Panc1 (cell line): ENCODE data around the gene PITX1. TPM values are rescaled to one million over a fixed set of nuclear protein-coding genes. Genes with fewer than 3 reads are reported as not detected.

Experiments used
- ATAC-seq: fragments of 200-7000 bp; cut with Tn5 transposase; 2 replicates; pipeline ENCODE4 v1.9.1; 2020; ENCODE audit warnings: mild to moderate bottlenecking, moderate library complexity
- BruUV-seq: library from RNA; stranded (reverse); fragments of 400-500 nt; replicated peaks from 2 replicates; lab custom pipeline; 2021; lab: Mats Ljungman, UMichigan
- CTCF ChIA-PET: fragments of 300-600 bp; sonication (Branson Sonifier 250); formaldehyde crosslinking; loops from one replicate; lab custom pipeline; 2022; ENCODE audit warnings: antibody characterized with exemption; lab: Charles Lee
- POLR2A ChIA-PET: fragments of 300-600 bp; sonication (Branson Sonifier 250); formaldehyde crosslinking; loops from one replicate; lab custom pipeline; 2022; ENCODE audit warnings: antibody characterized with exemption; lab: Charles Lee
- DNase-seq: peaks from one replicate; pipeline ENCODE4 v3.0.0-alpha.2; 2010; ENCODE audit warnings: low read depth, low spot score
- H3K27ac ChIP-seq: 2 replicates; pipeline ENCODE4 v1.5.1; 2011; ENCODE audit warnings: mild to moderate bottlenecking, low read length, inconsistent platforms
- H3K27me3 ChIP-seq: fragments of 200-500 bp; sonication (Bioruptor generic); 2 replicates; pipeline ENCODE4 v1.6.0; 2014; ENCODE audit warnings: low read length, inconsistent platforms; ENCODE audit not compliant: control insufficient read depth, insufficient read depth
- H3K36me3 ChIP-seq: fragments of 200-500 bp; sonication (Bioruptor generic); 2 replicates; pipeline ENCODE4 v1.5.1; 2014; ENCODE audit warnings: inconsistent platforms, mild to moderate bottlenecking, low read length, moderate library complexity; ENCODE audit not compliant: control insufficient read depth, insufficient read depth
- H3K4me1 ChIP-seq: 2 replicates; pipeline ENCODE4 v1.5.1; 2011; ENCODE audit warnings: inconsistent platforms, mild to moderate bottlenecking, low read length, moderate library complexity; ENCODE audit not compliant: control insufficient read depth, insufficient read depth
- H3K4me3 ChIP-seq, 2 experiments: 2 replicates each; pipeline ENCODE4 v1.5.1; 2011 to 2012; ENCODE audit warnings: low read depth in 2 of 2, low read length in 2 of 2, mild to moderate bottlenecking in 2 of 2, inconsistent platforms in 1 of 2, moderate library complexity in 1 of 2
- H3K9me3 ChIP-seq: fragments of 200-500 bp; sonication (Bioruptor generic); 2 replicates; pipeline ENCODE4 v1.5.1; 2014; ENCODE audit warnings: low read depth, mild to moderate bottlenecking, inconsistent platforms, low read length, moderate library complexity; ENCODE audit not compliant: control insufficient read depth, insufficient read depth
- CTCF ChIP-seq: fragments of 450-650 bp; IDR thresholded peaks from 2 replicates; pipeline ENCODE4 v1.5.1; 2017; ENCODE audit warnings: mild to moderate bottlenecking
- POLR2AphosphoS5 ChIP-seq: IDR thresholded peaks from 2 replicates; pipeline ENCODE4 v1.6.1; 2012; ENCODE audit warnings: mild to moderate bottlenecking, low read depth, low read length, moderate library complexity
- REST ChIP-seq, 2 experiments: IDR thresholded peaks; 2 replicates each; pipeline ENCODE4 v1.6.1; 2011 to 2012; ENCODE audit warnings: low read depth in 2 of 2, control low read depth in 1 of 2, low read length in 1 of 2, mild to moderate bottlenecking in 1 of 2, moderate library complexity in 1 of 2; ENCODE audit not compliant: insufficient read depth in 1 of 2
- SIN3A ChIP-seq: IDR thresholded peaks from 2 replicates; pipeline ENCODE4 v1.6.1; 2012; ENCODE audit warnings: low read depth, mild to moderate bottlenecking, low read length, moderate library complexity, borderline replicate concordance; ENCODE audit not compliant: insufficient read depth
- TCF7L2 ChIP-seq: IDR thresholded peaks from 2 replicates; pipeline ENCODE4 v1.6.1; 2011; ENCODE audit warnings: mild to moderate bottlenecking, low read depth, low read length, inconsistent platforms
- in situ Hi-C: cut with HindIII; loops from 2 replicates; pipeline ENCODE4 v1.10.0; 2016; ENCODE audit warnings: low sequenced_read_pairs, low pct_unique_long_range_greater_than_20kb
- intact Hi-C: fragments of 100-400 bp; cut with micrococcal nuclease; formaldehyde crosslinking; loops from one replicate; pipeline ENCODE4 v1.10.0; 2022; ENCODE audit not compliant: unreplicated experiment
- total RNA-seq: library from RNA; stranded (reverse); gene quantifications from one replicate; pipeline ENCODE4 v1.2.1, GENCODE V29; 2021; ENCODE audit not compliant: unreplicated experiment

Gene PITX1
- total RNA-seq, 1 experiment from 2014 or later, result 41.5 TPM

GRCh38 chr5:135009736-135010501 is 24.1 kb downstream of the PITX1 start:
- TF ChIP-seq TCF7L2 (no peak), CTCF (no peak), SIN3A (no peak), REST (IDR thresholded peaks at IDR 0.05; ENCODE audit: insufficient read depth in 1 of 2, low read depth in 2 of 2, low read length in 1 of 2) (no peak), POLR2AphosphoS5 (no peak)
- no peaks in the 10 kb centered on the region for H3K36me3 ChIP-seq
- in situ Hi-C loops (no loop called here), intact Hi-C loops (no loop called here)
- H3K9me3 ChIP-seq, result no peaks in the 10 kb centered on the region
- DNase-seq (no peak), ATAC-seq (no peak)
- H3K27me3 ChIP-seq, result no peaks in the 10 kb centered on the region
- ChIA-PET CTCF (no interaction called here), POLR2A (no interaction called here)
- H3K27ac ChIP-seq, result no peak overlapping the region
- BruUV-seq, result no TSS peak
- no peak overlapping the region for H3K4me3 ChIP-seq
- peaks cover 12% of the 10 kb centered on the region for H3K4me1 ChIP-seq

GRCh38 chr5:135008981-135009735 is 24.9 kb downstream of the PITX1 start:
- H3K36me3 ChIP-seq, result no peaks in the 10 kb centered on the region
- no peak overlapping the region for H3K27ac ChIP-seq
- in situ Hi-C loops (no loop called here), intact Hi-C loops (no loop called here)
- no peak for TF ChIP-seq SIN3A
- TF ChIP-seq POLR2AphosphoS5, result no peak
- TF ChIP-seq REST (IDR thresholded peaks at IDR 0.05; ENCODE audit: insufficient read depth in 1 of 2, low read depth in 2 of 2, low read length in 1 of 2), result no peak
- TF ChIP-seq CTCF, result no peak
- no peak for TF ChIP-seq TCF7L2
- ATAC-seq, result no peak
- H3K4me1 ChIP-seq, result peaks cover 5% of the 10 kb centered on the region
- DNase-seq, result no peak
- no peaks in the 10 kb centered on the region for H3K27me3 ChIP-seq
- no peak overlapping the region for H3K4me3 ChIP-seq
- POLR2A ChIA-PET, result no interaction called here
- H3K9me3 ChIP-seq, result no peaks in the 10 kb centered on the region
- BruUV-seq, result no TSS peak
- CTCF ChIA-PET, result no interaction called here
